ENCODE results near the gene LIN7A.

LIN7A gene

DNA sequence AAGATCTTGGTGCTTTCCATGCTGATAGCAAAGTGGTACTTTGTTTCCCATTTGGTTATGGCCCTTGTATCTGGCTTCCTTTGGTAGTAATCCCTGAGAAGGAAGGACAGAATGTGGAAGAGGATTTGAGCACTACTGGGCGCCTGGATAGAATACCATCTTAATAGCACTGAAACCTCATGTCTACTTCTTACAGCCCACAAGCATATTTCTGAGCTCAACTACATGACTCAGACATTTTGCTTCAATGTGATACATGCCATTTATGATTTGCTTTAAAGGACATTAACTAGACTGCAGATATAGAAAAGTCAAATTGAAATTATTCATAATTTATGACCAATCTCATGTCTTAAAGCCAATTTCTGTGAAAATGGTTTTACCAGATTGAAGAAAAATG lies 80.4 kb downstream of the LIN7A start:
- DNase-seq = no peak

DNA sequence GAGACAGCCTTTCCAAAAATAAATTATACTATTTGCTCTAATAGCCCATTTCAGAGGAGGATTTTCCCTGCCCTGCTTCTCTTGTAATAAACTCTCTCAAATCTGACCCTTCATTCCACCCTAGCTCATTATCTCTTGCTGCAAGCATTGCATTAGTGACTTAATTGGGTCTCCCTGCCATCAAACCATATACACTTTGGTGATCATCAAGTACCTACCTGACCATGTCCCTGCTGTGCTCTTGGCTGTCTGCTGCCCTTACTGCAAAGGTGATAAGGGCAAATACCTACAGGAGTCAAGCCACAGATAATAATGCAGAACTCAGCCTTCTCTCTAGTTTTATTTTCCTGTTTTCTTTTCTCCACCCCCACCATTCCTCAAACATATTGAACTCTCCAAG lies 88.4 kb downstream of the LIN7A start:
- no peak for DNase-seq

DNA sequence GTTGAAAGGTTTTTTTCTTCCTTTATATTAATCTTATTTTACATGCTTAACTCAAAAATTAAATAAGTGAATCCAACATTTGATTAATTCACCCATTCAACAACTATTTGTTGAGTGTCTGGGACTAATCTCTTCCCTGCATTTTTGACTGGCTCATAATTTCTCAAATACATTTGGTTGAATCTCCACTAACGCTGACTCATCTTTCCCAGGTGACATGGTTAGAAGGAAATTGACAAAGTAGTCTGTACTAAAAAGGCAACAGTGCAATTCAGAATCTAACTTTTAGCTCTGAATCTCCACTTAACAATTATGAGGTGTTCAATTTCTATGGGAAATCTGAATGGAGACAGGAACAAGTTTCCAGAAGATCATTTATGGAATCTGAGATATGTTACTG lies 88.9 kb downstream of the LIN7A start:
- no peak for DNase-seq

DNA sequence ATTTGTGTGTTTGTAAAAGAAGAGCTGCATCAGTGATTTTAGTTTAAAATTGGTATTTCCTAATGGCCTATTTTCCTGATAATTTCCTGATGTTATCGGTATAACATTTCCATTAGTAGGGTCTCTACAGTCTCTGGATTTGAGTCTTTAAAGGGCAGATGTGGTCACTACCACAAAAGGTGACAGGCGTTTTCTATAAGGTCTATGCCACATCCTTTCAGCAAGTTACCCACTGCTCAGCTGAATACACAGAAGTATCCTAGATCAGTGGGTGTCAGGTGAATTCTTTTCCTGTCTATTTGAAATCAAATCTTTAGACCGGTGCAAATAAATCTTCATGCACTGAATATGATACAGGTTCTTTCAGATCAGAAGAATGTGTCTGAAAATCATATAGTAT lies 90.2 kb downstream of the LIN7A start:
- no peak for DNase-seq

DNA sequence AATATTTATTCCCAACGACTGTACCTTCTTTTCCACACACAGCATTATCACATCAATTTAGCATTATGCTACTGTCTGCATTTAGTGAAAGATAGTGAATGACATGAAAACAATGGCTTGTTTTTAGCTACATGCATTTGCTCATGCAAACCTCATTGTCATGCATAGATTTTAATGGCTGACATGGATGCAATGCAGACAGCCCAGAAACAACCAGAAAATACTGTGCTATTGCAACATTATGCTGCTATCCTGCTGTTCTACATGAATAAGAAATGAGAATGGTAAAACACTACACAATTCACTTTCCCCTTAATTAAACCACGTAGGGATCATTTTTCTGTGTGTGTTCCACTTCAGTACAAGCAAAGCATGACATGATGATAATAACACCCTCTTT lies 90.8 kb downstream of the LIN7A start:
- DNase-seq = no peak

DNA sequence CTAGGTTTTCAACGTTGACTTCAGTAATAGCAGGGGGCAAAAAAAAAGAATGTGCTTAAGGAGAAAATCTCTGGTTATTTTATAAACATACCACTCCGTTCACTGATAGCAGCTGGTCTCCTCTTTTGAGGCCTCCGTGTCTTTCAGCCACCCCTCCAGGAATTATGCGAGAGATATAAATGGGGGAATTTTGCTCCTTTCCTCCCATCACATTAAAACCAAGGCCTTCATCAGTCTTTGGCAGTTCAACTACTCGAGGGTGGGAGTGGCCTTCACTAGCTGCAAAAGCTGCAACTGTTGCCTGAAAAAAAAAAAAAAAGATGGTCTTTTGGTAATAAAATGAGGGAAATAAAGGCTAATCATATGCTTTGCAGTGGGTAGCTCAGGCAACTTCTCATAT lies 92.1 kb downstream of the LIN7A start:
- DNase-seq = no peak

DNA sequence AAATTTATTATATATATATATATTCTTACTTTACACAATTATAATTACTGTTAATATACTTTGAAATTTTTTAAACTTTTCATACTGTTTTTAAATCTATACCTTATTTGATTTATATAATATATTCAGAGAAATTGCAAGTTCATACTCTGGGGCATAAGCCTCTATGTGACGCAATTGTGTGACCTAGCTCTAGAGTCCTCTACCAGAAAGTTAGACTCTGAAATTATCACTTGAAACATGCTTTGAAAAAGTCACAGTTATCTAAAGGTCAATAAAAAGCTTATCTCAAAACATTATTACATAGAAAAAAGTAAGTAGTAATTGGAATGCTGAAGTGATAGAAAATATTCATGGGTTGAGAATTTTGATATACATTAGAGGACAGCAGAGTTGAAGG lies 93.8 kb downstream of the LIN7A start:
- DNase-seq = no peak

DNA sequence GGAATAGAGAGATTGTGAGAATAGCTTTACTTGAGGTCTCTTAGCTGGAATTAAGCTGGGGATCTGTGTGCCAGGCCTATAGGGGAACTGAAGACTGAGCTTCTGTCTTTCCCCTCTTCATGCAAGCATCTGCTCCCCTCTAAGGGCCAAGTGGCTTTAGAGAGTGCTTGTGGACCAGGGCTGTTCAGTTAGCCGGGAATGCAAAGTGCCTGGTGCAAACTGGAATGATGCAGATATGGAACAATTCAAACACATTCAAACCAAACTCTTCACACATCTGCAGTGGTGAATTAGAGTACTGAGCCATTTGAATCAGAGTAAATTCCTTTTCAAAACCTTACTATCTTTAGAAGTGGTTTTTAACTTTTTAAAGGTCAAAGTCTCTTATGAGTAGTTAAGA lies 99.0 kb downstream of the LIN7A start:
- DNase-seq = peak; percentile 68

DNA sequence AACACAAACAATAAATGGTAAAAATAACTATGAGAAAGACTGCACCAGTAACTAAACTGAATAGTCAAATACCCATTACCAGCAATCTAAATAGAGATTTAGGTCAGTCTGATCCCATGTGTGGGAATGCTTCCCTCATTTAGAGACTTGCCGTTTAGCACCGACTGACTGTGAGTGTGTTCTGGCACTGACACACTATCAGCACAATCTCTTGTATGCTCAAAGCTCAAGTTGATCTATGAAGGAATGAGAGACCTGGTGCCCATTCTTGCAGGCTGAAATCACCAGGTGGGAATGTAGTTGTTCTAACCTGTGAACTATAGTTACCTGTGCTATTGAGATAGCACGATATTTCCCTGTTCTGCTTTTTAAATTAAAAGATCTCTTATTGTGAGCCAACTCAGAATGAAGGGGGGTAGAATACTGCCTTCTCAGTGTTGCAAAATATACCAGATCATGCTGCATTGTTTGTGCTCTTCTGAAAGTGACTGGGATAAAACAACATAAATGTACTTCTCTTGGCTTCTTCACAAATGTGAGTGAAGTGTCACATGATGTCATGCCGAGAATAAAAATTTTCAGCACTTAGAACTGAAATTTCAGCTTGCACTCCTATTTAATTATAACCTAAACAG lies 99.6 kb downstream of the LIN7A start:
- DNase-seq = no peak

DNA sequence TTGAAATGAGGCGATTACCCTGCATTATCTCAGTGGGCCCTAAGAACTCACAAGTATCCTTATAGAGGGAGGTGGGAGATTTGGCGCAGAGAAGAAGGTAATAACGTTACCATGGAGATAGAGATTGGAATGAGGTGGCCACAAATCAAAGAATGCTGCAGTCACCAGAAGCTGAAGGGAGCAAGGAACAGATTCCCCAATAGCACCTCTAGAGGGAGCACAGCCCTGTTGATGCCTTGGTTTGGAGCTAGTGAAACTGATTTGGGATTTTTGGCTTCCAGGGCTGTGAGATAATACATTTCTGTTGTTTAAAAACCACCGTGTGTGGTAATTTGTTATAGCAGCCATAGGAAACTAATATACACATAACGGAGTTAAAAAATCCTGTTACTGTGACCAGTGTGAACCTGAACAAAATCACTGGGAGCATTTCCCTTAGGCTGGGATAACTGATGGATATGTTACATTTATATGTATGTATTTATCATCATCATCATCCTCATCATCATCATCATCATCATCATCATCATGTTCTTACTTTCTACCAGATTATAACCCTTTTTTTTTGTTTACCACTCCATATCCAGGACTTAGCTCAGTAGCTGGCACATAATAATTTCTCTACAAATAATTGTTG lies 100.3 kb downstream of the LIN7A start:
- DNase-seq = no peak

DNA sequence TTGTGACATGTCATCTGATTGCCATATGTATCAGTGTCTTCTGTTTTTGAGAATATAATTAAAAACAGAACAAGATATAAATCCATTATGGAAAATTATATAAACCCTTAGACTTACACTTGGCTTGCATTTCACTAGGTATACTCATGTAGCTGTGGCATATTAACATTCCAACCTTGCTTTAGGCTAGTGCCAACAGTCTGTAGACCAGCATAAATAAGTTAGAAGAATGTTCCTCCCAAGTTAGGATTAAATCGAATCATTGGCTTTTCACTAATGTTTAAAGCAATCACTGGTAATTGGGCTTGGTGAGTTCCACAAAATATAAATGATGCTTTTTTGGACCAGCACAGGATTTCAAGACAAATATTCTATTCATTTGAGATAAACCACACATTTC lies 103.0 kb downstream of the LIN7A start:
- DNase-seq = no peak

DNA sequence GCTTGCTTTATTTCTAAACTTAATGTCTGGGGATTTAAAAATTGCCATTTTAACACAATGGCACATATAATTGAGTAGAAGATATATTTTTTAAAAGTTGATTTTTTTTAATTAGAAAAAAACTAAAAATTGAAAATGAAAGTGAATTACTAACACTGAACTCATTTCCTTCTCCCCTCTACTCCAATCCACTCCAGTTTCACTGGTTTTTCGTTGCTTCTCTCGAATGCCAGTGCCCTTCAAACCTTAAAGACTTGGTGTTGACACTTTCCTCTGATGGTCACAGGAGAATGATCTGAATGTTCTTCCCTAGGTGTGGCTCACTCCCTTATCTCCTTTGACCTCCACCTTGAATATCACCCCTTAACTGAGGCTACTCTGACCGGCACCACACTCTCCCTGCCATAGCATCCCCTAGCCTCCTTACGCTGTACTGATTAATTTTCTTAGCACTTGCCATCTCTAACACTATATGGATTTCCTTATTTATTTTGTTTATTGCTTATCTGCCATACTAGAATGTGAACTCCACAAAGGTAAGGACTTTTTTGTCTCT lies 107.1 kb downstream of the LIN7A start:
- no peak for DNase-seq

DNA sequence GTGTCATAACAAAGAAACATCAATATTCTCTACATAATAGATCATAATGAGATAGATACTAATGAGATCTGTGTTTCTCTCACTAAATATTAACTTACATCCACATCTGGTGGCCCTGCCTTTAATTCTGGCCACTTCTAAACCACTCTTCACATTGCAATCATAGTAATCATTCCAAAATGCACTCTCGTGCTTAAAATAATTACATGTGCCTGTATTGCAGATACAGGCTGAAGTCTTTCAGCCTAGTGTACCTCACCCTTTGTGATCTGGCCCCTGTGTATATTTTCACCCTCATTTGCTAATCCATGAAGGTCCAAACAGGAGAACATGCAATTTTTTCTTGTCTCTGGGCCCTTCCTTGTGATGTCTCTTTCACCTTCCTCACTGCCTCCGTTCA lies 108.0 kb downstream of the LIN7A start:
- DNase-seq = no peak

DNA sequence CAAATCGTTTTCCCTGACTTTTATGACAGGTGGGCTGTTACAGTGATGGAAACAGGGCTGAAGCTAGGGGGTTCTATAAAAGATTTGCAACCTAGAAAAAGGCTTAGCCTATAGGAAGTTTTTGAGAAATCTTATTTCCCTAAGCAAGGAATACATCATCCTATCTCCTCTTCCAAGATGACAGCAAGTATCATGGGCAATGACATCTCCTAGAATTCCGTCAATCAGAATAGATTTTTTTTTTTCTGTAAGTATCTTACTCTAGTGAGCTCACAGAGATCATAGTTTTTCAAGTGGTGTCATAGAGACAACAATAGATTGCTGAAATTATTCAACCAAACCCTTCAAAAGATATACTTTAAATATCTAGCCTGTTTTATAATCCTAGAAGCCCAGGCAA lies 112.2 kb downstream of the LIN7A start:
- DNase-seq = no peak

DNA sequence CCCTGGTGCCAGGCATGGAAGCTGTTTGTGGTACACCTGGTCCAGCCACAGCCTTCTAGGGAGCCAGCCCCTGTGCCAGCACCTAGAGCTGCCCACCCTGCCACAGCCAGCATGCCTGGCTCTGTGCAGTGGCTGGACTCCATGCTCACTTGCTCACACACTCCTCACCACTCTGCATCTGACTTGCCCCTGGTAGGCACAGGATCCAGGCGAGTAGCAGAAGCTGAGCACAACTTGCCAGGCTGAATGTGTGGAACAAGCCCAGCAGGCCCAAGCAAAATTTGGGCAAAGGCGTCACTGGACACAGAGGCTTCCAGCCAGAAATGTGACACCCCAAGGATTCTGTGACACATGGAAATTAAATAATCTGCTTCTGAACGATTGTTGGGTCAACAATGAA lies 114.3 kb downstream of the LIN7A start:
- no peak for DNase-seq

DNA sequence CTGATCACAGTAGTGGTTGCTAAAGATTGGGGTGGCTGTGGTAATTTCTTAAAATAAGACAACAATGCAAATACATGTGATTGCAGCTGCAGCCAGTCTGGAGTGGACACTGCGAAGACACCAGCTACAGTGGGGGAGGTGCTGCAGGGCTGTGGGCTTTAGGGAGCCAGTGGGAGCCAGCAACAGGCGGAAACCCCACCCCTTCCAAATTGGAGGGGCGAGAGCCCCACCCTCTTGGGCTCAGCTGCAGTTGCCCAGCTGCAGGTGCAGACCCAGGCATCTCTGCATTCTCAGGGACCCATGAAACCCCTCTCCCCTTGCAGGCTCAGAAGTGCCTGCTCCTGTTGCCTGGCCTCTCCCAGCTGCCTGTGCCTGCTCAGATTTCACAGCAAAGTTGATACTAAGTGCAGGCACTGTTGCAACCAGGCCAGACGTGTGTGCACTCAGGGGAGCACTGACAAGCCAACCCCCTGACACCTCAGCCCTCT lies 116.2 kb downstream of the LIN7A start:
- no peak for DNase-seq

DNA sequence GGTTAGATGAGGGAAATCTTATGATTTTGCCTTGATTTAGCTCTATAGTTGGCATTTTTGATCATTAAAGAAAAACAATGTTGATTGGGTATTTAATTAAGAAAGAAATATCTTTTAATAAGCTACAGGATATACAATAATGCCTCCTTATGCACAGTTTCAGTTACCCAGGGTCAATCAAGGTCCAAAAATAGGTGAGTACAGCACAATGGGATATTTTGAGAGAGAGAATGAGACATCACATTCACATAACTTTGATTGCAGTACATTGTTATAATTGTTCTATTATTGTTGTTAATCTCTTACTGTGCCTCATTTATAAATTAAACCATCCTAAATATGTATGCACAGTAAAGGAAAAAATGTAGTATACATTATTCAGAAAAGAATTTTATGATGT lies 118.9 kb downstream of the LIN7A start:
- no peak for DNase-seq

DNA sequence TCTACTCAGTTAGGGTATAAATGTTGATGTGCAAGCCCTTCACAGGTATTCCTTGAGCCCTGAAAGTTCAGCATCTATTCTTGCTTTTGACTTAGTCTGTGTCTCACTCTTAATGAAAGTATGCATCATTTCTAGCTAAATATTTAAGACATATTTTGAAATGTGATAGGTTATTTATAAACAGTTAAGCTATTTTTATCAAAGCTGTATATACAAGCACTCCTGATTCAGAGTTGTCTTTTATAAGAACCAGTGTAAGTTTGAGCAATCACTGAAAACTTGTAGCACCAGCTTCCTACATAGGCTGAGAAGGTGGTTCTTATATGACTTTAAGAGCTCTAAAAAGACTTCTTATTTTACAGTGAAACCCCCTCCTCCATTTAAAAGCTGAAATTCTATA lies 122.4 kb downstream of the LIN7A start:
- DNase-seq = no peak

DNA sequence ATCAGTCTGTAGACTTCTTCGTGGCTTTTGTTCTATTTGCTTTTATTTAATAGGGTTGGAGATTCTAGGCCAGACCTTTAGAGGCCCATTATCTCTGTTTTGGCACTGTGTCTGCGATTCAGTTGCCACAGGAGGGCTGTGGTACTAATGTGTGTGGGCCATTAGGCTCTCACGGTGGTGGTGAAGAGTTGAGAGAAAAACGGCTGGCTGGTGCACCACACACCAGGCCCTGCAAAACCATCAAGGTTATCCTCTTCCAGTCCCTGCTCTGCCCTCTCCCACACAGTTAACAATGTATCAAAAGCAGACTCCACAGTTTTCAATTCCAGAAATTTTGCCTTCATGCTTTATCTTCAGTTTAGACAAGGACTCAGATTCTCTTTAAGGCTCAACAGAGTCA lies 123.3 kb downstream of the LIN7A start:
- no peak for DNase-seq

DNA sequence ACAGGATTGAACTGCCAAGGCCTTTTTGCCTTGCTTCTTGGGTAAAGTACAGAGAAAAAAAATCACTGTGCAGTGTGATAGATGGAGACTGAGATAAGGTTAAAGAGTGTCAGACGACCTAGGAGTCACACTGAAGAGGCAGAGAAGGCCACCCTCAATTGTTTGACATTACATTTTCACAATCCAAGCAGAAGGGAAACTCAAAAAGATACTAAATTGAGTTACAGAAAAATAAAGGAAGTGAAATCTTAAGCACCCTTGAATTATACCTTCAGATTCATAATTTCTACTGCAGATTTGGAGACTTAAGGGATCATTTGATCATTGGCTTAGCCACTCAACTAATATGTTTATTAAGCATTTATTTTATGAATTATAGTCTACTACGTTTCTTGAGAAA lies 123.9 kb downstream of the LIN7A start:
- DNase-seq = no peak

DNA sequence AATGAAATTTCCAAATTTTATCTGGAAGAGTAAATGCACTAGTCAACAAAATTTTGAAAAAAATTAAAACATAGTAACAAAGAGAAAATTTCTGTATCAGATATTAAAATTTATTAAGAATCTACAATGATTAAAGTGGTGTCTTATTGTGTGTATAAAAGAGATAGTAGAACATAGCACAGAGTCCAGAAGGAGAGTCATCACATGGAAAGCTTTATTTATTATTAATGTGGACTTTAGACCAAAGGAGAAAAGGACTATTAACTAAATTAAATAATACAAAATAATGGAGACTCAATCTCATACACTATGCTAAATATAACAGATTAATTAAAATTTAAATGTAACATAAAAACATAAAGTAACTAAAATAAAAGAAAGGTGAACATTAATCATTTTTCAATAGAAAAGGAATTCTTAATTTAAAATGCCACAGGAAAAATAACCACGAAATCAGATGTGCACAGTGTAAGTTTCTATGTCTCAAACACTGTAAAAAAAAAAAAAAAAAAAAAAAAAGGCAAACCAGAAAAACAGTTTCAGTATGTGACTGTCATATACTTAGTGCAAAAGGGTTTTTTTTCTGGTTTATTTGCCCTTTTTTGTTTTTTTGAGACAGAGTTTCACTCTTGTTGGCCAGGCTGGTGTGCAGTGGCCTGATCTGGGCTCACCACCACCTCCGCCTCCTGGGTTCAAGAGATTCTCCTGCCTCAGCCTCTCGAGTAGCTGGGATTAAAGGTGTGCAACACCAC lies 125.6 kb downstream of the LIN7A start:
- DNase-seq = no peak

DNA sequence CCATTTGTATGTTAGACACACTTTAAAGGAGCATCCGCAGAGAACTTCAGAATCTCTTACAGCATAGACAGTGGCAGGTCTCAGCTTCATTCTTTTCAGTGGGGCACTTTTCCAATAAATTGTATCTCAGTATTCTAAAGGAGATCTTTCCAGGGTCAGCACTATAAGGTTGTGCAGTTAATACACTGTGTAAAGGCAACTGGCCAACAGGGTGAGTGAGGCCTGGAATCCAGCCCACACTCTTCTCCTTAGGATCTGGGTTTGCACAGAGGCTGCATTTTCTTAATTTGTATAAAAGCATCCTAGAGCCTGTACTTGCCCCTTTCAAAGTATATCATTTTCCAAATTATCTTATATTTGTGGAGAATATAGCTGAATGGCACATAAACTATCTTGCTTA lies 126.9 kb downstream of the LIN7A start:
- DNase-seq = no peak

DNA sequence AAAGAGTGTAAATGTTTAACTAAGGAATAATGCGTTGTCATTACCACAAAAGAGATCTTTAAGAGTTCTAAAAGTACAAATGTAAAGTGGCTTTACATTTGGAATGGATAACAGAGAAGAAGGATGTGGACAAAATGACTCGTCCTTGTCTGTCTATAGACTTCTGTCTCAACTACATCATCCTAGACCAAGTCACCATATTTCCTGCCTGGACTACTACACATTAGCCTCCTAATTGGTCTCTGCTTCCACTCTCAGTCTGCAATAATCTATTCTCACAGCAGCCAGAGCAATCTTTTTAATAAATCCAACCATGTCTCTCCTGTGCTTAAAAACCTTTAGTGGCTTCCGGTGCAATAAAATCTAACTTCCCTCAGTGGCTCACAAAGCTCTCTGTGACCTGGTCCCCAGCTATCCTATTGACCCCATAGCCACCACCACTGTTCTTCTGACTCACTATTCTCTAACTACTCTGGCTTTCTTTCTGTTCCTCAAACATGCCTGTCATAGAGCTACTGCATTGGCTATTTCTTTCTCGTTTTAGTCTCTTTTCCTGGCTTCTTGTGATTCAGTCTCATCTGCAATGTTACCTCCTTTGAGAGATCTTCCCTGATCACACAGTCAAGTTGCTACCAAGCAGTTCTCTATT lies 130.0 kb downstream of the LIN7A start:
- no peak for DNase-seq

DNA sequence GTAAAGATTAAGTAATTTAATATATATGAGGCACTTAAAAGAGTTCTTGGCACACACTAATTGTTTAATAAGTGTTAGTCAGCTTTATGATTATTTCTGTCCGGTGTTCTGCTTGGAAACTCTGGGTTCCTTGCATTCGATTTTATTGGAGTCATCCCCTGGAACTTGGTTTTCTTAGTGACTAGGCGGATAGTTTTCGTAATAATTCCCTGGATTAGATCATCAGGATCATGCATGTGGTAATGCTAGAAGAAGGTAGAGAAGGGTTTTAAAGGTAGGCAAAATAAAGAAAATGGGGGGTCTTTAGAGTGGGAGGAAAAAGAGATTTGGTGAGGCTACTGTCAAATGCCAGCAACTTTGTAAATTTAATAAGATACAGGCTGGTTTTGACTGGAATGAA lies 132.6 kb downstream of the LIN7A start:
- DNase-seq = no peak
